ENCODE data around the gene DCAF4. TPM values are rescaled to one million over a fixed set of nuclear protein-coding genes. Genes with fewer than 3 reads are reported as not detected.

Gene DCAF4
- total RNA-seq, 6 experiments from 2014 or later: 5.8 to 13.6 (median 10.5) TPM

- peaks cover 0 to 36% (median 11%) of the 10 kb centered on the region in 4 donors for H3K36me3 ChIP-seq
- no peak overlapping the region for H3K27ac ChIP-seq
- DNase-seq (no peak), ATAC-seq (no peak)
- whole genome bisulfite sequencing (ENCODE audit: insufficient coverage, low coverage, low lambda C conversion rate, missing lambda C conversion rate): 67% methylated on average over 2 of the region's 5 CpGs
- no peaks in the 10 kb centered on the region for H3K9me3 ChIP-seq
- intact Hi-C loops (cut with DNase I): no loop called here
- TF ChIP-seq POLR2A (IDR thresholded peaks at IDR 0.05): no peak
- TF ChIP-seq, protein P1, sequence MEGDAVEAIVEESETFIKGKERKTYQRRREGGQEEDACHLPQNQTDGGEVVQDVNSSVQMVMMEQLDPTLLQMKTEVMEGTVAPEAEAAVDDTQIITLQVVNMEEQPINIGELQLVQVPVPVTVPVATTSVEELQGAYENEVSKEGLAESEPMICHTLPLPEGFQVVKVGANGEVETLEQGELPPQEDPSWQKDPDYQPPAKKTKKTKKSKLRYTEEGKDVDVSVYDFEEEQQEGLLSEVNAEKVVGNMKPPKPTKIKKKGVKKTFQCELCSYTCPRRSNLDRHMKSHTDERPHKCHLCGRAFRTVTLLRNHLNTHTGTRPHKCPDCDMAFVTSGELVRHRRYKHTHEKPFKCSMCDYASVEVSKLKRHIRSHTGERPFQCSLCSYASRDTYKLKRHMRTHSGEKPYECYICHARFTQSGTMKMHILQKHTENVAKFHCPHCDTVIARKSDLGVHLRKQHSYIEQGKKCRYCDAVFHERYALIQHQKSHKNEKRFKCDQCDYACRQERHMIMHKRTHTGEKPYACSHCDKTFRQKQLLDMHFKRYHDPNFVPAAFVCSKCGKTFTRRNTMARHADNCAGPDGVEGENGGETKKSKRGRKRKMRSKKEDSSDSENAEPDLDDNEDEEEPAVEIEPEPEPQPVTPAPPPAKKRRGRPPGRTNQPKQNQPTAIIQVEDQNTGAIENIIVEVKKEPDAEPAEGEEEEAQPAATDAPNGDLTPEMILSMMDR (IDR thresholded peaks at IDR 0.05): no peak
- H3K4me3 ChIP-seq: no peak overlapping the region
- H3K27me3 ChIP-seq: no peaks in the 10 kb centered on the region
- H3K4me1 ChIP-seq: no peaks in the 10 kb centered on the region
Measured at GRCh38 chr14:72968316-72968715, 42.1 kb downstream of the DCAF4 start.

DNA sequence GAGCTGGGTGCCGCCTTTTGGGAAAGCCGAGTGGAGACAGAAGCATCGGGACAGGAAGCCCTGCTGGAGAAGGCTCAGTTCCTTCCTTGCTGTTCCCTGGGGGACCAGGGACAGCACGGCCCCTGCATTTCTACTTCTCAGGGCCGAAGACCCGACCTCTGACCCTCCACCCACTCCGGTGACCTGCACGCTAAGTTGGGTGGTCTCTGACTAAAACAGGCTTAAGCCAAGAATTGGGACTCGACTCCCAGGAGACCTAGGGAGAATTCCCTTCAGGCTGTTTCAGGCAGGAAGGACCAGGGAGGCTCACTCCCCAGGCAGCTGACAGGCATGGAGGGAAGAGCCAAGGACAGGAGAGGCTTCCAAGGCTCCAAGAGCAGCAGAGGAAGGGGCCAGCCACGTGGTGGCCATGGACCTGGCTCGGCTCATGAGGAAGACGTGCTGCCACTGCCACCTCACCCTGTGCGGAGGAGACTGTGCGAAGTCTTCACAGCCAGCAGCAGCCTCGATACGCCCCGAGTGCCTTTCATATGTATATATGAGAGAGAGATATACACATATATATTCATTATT lies 43.9 kb downstream of the DCAF4 start:
- ATAC-seq: no peak
- no peak for DNase-seq
- H3K4me3 ChIP-seq: no peak overlapping the region
- no peaks in the 10 kb centered on the region for H3K27me3 ChIP-seq
- intact Hi-C loops (cut with DNase I): no loop called here
- no peaks in the 10 kb centered on the region for H3K9me3 ChIP-seq
- H3K27ac ChIP-seq: no peak overlapping the region
- TF ChIP-seq POLR2A (IDR thresholded peaks at IDR 0.05): no peak
- TF ChIP-seq, protein P1 (IDR thresholded peaks at IDR 0.05): no peak
- no peaks in the 10 kb centered on the region for H3K4me1 ChIP-seq
- WGBS (ENCODE audit: insufficient coverage, low coverage, low lambda C conversion rate, missing lambda C conversion rate): 94% methylated on average over 3 of the region's 17 CpGs
- peaks cover 0 to 55% (median 26%) of the 10 kb centered on the region in 4 donors for H3K36me3 ChIP-seq

- no peaks in the 10 kb centered on the region for H3K27me3 ChIP-seq
- ATAC-seq (no peak), DNase-seq (no peak)
- intact Hi-C loops (cut with DNase I): no loop called here
- no peak overlapping the region for H3K27ac ChIP-seq
- H3K36me3 ChIP-seq: peaks cover 0 to 61% (median 31%) of the 10 kb centered on the region in 4 donors
- no peak overlapping the region for H3K4me3 ChIP-seq
- TF ChIP-seq, protein P1 (IDR thresholded peaks at IDR 0.05): no peak
- no peak for TF ChIP-seq POLR2A (IDR thresholded peaks at IDR 0.05)
- no peaks in the 10 kb centered on the region for H3K4me1 ChIP-seq
- WGBS (ENCODE audit: insufficient coverage, low coverage, low lambda C conversion rate, missing lambda C conversion rate): 98% methylated on average over 4 of the region's 20 CpGs
- H3K9me3 ChIP-seq: no peaks in the 10 kb centered on the region
Measured at GRCh38 chr14:72970824-72971434, 44.7 kb downstream of the DCAF4 start.

GRCh38 chr14:72974661-72975060 lies 48.4 kb downstream of the DCAF4 start:
- H3K36me3 ChIP-seq: peaks cover 0 to 84% (median 35%) of the 10 kb centered on the region in 4 donors
- H3K4me1 ChIP-seq: no peaks in the 10 kb centered on the region
- ATAC-seq (no peak), DNase-seq (no peak)
- TF ChIP-seq, protein P1 (IDR thresholded peaks at IDR 0.05): no peak
- TF ChIP-seq POLR2A (IDR thresholded peaks at IDR 0.05): no peak
- no peaks in the 10 kb centered on the region for H3K27me3 ChIP-seq
- intact Hi-C loops (cut with DNase I): no loop called here
- H3K4me3 ChIP-seq: no peak overlapping the region
- H3K9me3 ChIP-seq: no peaks in the 10 kb centered on the region
- WGBS (ENCODE audit: insufficient coverage, low coverage, low lambda C conversion rate, missing lambda C conversion rate): no CpG with 5 or more reads among the region's 12 CpGs
- H3K27ac ChIP-seq: no peak overlapping the region
